Naive B cell (primary cell): ENCODE measurements around the gene PLAU. TPM values are rescaled to one million over a fixed set of nuclear protein-coding genes. Genes with fewer than 3 reads are reported as not detected.
A peak's percentile ranks its signal among the peaks of the same experiment; 100 is the strongest.
"Not testable (repeated sequence)": the region's sequence is repeated elsewhere in the genome, so short reads cannot be mapped to it uniquely, and the experiment has no call there.

ENCODE experiments used
- ATAC-seq, 2 donors: fragments of 150-1000 bp; cut with Tn5 transposase; 2 replicates each; pipeline ENCODE4 v1.10.0; 2021; ENCODE audit warnings: low read depth in 2 of 2, mild to moderate bottlenecking in 2 of 2, moderate library complexity in 2 of 2
- DNase-seq: peaks from one replicate; pipeline ENCODE4 v3.0.0; 2022
- H3K27ac Mint-ChIP-seq, 6 donors: one replicate each; pipeline ENCODE4 v1.8.0; 2020 to 2022; ENCODE audit warnings: mild to moderate bottlenecking in 6 of 6, mixed read lengths in 6 of 6, moderate library complexity in 5 of 6, inconsistent platforms in 2 of 6
- H3K27me3 Mint-ChIP-seq, 3 donors: one replicate each; pipeline ENCODE4 v1.8.0; 2021 to 2022; ENCODE audit warnings: mixed read lengths in 3 of 3, mild to moderate bottlenecking in 1 of 3
- H3K36me3 Mint-ChIP-seq, 2 donors: one replicate each; pipeline ENCODE4 v1.8.0; 2020 to 2022; ENCODE audit warnings: mixed read lengths in 2 of 2, inconsistent platforms in 1 of 2, mild to moderate bottlenecking in 1 of 2
- H3K4me1 Mint-ChIP-seq, 3 donors: one replicate each; pipeline ENCODE4 v1.8.0; 2020 to 2022; ENCODE audit warnings: mixed read lengths in 3 of 3, inconsistent platforms in 1 of 3, mild to moderate bottlenecking in 1 of 3, moderate library complexity in 1 of 3
- H3K4me3 Mint-ChIP-seq, 8 donors: one replicate each; pipeline ENCODE4 v1.8.0; 2020 to 2022; ENCODE audit warnings: mild to moderate bottlenecking in 8 of 8, mixed read lengths in 8 of 8, moderate library complexity in 8 of 8, inconsistent platforms in 2 of 8
- H3K9me3 Mint-ChIP-seq, 7 donors: one replicate each; pipeline ENCODE4 v1.8.0; 2020 to 2022; ENCODE audit warnings: mixed read lengths in 7 of 7, mild to moderate bottlenecking in 5 of 7, inconsistent platforms in 2 of 7, moderate library complexity in 1 of 7
- polyA plus RNA-seq, 6 donors: library from polyadenylated mRNA; unstranded; fragments of 300-500 nt; fragmentation: Illumina TruSeq; gene quantifications; one replicate each; pipeline ENCODE4 v1.2.3, GENCODE V29; 2021; ENCODE audit warnings: low read depth in 6 of 6

Gene PLAU
- polyA plus RNA-seq, 6 donors from 2014 or later, result 0.12 TPM; not detected in 5

GRCh38 chr10:73907841-73908517, 3.0 kb upstream of the PLAU start:
- H3K4me3 Mint-ChIP-seq, result peak overlapping the region in 4 of 8 donors; percentile 18 to 54 (median 38)
- ATAC-seq (no peak), DNase-seq (no peak)
- H3K4me1 Mint-ChIP-seq, result peaks cover 17 to 36% (median 32%) of the 10 kb centered on the region in 3 donors
- H3K27ac Mint-ChIP-seq, result no peak overlapping the region
- H3K9me3 Mint-ChIP-seq, result no peaks in the 10 kb centered on the region
- no peaks in the 10 kb centered on the region for H3K36me3 Mint-ChIP-seq
- peaks cover 21 to 43% (median 40%) of the 10 kb centered on the region in 3 donors for H3K27me3 Mint-ChIP-seq

- peak; percentile 34 for DNase-seq
- peak overlapping the region in 5 of 8 donors; percentile 30 to 82 (median 53) for H3K4me3 Mint-ChIP-seq
- no peak overlapping the region for H3K27ac Mint-ChIP-seq
- H3K36me3 Mint-ChIP-seq, result no peaks in the 10 kb centered on the region
- peak; percentile 43 to 44 for ATAC-seq
- peaks cover 17 to 36% (median 32%) of the 10 kb centered on the region in 3 donors for H3K4me1 Mint-ChIP-seq
- no peaks in the 10 kb centered on the region for H3K9me3 Mint-ChIP-seq
- H3K27me3 Mint-ChIP-seq, result peaks cover 21 to 46% (median 43%) of the 10 kb centered on the region in 3 donors
Measured at GRCh38 chr10:73908853-73909539, 1.9 kb upstream of the PLAU start.

GRCh38 chr10:73909540-73910115, 1.3 kb upstream of the PLAU start:
- H3K27ac Mint-ChIP-seq, result no peak overlapping the region

GRCh38 chr10:73910401-73910763, 550 bp upstream of the PLAU start:
- Mint-ChIP-seq H3K4me1 (peaks cover 17 to 36% (median 32%) of the 10 kb centered on the region in 3 donors), H3K4me3 (peak overlapping the region; percentile 82 to 98 (median 92)), H3K27ac (peak overlapping the region in 2 of 6 donors; percentile 28 to 89), H3K9me3 (no peaks in the 10 kb centered on the region), H3K27me3 (peaks cover 17 to 38% (median 33%) of the 10 kb centered on the region in 3 donors), H3K36me3 (no peaks in the 10 kb centered on the region)
- peak; percentile 50 to 54 for ATAC-seq
- DNase-seq, result no peak

More at GRCh38 chr10:73909540-73910115, 1.3 kb upstream of the PLAU start:
- peaks cover 17 to 36% (median 32%) of the 10 kb centered on the region in 3 donors for H3K4me1 Mint-ChIP-seq
- no peaks in the 10 kb centered on the region for H3K9me3 Mint-ChIP-seq
- H3K36me3 Mint-ChIP-seq, result no peaks in the 10 kb centered on the region
- peaks cover 17 to 42% (median 37%) of the 10 kb centered on the region in 3 donors for H3K27me3 Mint-ChIP-seq
- ATAC-seq (no peak), DNase-seq (no peak)
- H3K4me3 Mint-ChIP-seq, result peak overlapping the region in 5 of 8 donors; percentile 59 to 98 (median 88)

- no peak for DNase-seq
- H3K4me1 Mint-ChIP-seq, result peaks cover 17 to 36% (median 32%) of the 10 kb centered on the region in 3 donors
- peaks cover 17 to 32% (median 27%) of the 10 kb centered on the region in 3 donors for H3K27me3 Mint-ChIP-seq
- peak overlapping the region in 2 of 6 donors; percentile 57 to 87 for H3K27ac Mint-ChIP-seq
- no peaks in the 10 kb centered on the region for H3K36me3 Mint-ChIP-seq
- peak overlapping the region; percentile 68 to 98 (median 92) for H3K4me3 Mint-ChIP-seq
- ATAC-seq, result no peak
- no peaks in the 10 kb centered on the region for H3K9me3 Mint-ChIP-seq
Measured at GRCh38 chr10:73911553-73912004, 647 bp downstream of the PLAU start.

- H3K27me3 Mint-ChIP-seq, result peaks cover 9 to 24% (median 21%) of the 10 kb centered on the region in 3 donors
- H3K4me3 Mint-ChIP-seq, result no peak overlapping the region
- H3K9me3 Mint-ChIP-seq, result peaks cover 0 to 5% (median 3%) of the 10 kb centered on the region in 7 donors
- H3K27ac Mint-ChIP-seq, result no peak overlapping the region
- H3K4me1 Mint-ChIP-seq, result peaks cover 17 to 24% (median 20%) of the 10 kb centered on the region in 3 donors
- H3K36me3 Mint-ChIP-seq, result no peaks in the 10 kb centered on the region
- DNase-seq, result no peak
- ATAC-seq, result no peak
Measured at GRCh38 chr10:73914036-73914435, 3.1 kb downstream of the PLAU start.

- H3K27me3 Mint-ChIP-seq, result peaks cover 3 to 20% (median 14%) of the 10 kb centered on the region in 3 donors
Measured at GRCh38 chr10:73915206-73915851, 4.4 kb downstream of the PLAU start.

GRCh38 chr10:73916761-73917470, 6.0 kb downstream of the PLAU start:
- H3K27ac Mint-ChIP-seq, result peak overlapping the region in 1 of 6 donors; percentile 15
- H3K4me3 Mint-ChIP-seq, result no peak overlapping the region
- peaks cover 0 to 8% (median 0%) of the 10 kb centered on the region in 3 donors for H3K27me3 Mint-ChIP-seq
- no peak for ATAC-seq
- peaks cover 9 to 20% (median 11%) of the 10 kb centered on the region in 3 donors for H3K4me1 Mint-ChIP-seq
- no peaks in the 10 kb centered on the region for H3K36me3 Mint-ChIP-seq
- H3K9me3 Mint-ChIP-seq, result peaks cover 0 to 5% (median 3%) of the 10 kb centered on the region in 7 donors
- no peak for DNase-seq

More at GRCh38 chr10:73915206-73915851, 4.4 kb downstream of the PLAU start:
- ATAC-seq, result no peak
- Mint-ChIP-seq H3K36me3 (no peaks in the 10 kb centered on the region), H3K4me3 (no peak overlapping the region), H3K27ac (peak overlapping the region in 1 of 6 donors; percentile 87), H3K4me1 (peaks cover 20 to 25% (median 21%) of the 10 kb centered on the region in 3 donors), H3K9me3 (peaks cover 0 to 5% (median 3%) of the 10 kb centered on the region in 7 donors)
- no peak for DNase-seq

- H3K9me3 Mint-ChIP-seq, result peaks cover 0 to 5% (median 3%) of the 10 kb centered on the region in 7 donors
- peak overlapping the region in 1 of 8 donors; percentile 61 for H3K4me3 Mint-ChIP-seq
- H3K27me3 Mint-ChIP-seq, result peaks cover 0 to 6% (median 1%) of the 10 kb centered on the region in 3 donors
- ATAC-seq, result no peak
- no peaks in the 10 kb centered on the region for H3K36me3 Mint-ChIP-seq
- H3K4me1 Mint-ChIP-seq, result peaks cover 6 to 17% (median 9%) of the 10 kb centered on the region in 3 donors
- no peak for DNase-seq
- no peak overlapping the region for H3K27ac Mint-ChIP-seq
Measured at GRCh38 chr10:73917566-73918305, 6.8 kb downstream of the PLAU start.

- Mint-ChIP-seq H3K27ac (peak overlapping the region in 3 of 6 donors; percentile 12 to 80 (median 32)), H3K4me1 (peaks cover 6 to 16% (median 9%) of the 10 kb centered on the region in 3 donors), H3K4me3 (peak overlapping the region in 1 of 8 donors; percentile 44)
- H3K9me3 Mint-ChIP-seq, ATAC-seq, H3K36me3 Mint-ChIP-seq, H3K27me3 Mint-ChIP-seq, DNase-seq: not testable (repeated sequence)
Measured at GRCh38 chr10:73919481-73919880, 8.5 kb downstream of the PLAU start.

GRCh38 chr10:73920089-73920488, 9.2 kb downstream of the PLAU start:
- H3K4me1 Mint-ChIP-seq, result peaks cover 6 to 16% (median 9%) of the 10 kb centered on the region in 3 donors
- H3K27me3 Mint-ChIP-seq, result peaks cover 0 to 4% (median 0%) of the 10 kb centered on the region in 3 donors
- H3K4me3 Mint-ChIP-seq, result no peak overlapping the region
- ATAC-seq, result peak; percentile 97 to 98
- peaks cover 0 to 5% (median 3%) of the 10 kb centered on the region in 7 donors for H3K9me3 Mint-ChIP-seq
- H3K36me3 Mint-ChIP-seq, result no peaks in the 10 kb centered on the region
- peak overlapping the region in 5 of 6 donors; percentile 12 to 96 (median 83) for H3K27ac Mint-ChIP-seq
- peak; percentile 24 for DNase-seq
